GM20000 (cell line): ENCODE data around the gene DSTN.
"Not testable (repeated sequence)": the region's sequence is repeated elsewhere in the genome, so short reads cannot be mapped to it uniquely, and the experiment has no call there.

ENCODE experiments used
- DNase-seq: peaks from one replicate; pipeline ENCODE4 v3.0.0; 2012; ENCODE audit warnings: low spot score
- TF ChIP-seq, protein P1 (sequence below): IDR thresholded peaks from 2 replicates; pipeline ENCODE4 v1.5.1; 2012; ENCODE audit warnings: mild to moderate bottlenecking, control low read depth; ENCODE audit errors: extremely low read depth, missing control alignments

DSTN gene

GRCh38 chr20:17655286-17655651, 85.4 kb downstream of the DSTN start:
- DNase-seq, result no peak
- TF ChIP-seq, protein P1, sequence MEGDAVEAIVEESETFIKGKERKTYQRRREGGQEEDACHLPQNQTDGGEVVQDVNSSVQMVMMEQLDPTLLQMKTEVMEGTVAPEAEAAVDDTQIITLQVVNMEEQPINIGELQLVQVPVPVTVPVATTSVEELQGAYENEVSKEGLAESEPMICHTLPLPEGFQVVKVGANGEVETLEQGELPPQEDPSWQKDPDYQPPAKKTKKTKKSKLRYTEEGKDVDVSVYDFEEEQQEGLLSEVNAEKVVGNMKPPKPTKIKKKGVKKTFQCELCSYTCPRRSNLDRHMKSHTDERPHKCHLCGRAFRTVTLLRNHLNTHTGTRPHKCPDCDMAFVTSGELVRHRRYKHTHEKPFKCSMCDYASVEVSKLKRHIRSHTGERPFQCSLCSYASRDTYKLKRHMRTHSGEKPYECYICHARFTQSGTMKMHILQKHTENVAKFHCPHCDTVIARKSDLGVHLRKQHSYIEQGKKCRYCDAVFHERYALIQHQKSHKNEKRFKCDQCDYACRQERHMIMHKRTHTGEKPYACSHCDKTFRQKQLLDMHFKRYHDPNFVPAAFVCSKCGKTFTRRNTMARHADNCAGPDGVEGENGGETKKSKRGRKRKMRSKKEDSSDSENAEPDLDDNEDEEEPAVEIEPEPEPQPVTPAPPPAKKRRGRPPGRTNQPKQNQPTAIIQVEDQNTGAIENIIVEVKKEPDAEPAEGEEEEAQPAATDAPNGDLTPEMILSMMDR, result no peak

DNA sequence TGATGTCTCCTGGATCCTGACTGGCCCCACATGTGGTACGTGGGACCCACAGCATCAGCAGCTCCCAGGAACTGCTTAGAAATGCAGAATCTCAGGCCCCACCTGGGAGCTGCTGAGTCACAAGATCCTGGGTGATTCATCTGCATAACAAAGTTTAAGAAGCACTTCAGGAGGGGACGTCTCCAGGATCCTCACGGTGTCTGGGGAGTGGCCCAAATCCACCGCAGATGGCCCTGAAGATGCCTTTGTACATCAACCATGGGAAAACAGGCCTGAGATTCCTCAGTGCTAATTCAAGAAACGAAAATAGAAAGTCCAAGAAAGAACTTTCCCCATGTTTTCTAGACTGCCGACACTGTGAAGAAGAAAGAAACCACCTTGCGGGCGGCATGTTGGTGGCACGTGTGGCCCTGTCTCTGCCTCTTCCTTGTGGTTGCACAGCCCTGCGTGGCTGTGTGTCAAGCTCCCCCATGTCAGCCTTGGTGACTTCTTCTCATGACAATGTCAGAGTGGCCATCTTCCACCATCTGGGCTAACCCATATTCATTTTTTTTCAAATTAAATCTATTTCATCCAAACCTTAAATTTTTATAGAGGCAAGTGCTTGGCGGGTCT, 86.1 kb downstream of the DSTN start:
- no peak for DNase-seq
- TF ChIP-seq, protein P1, result no peak

DNA sequence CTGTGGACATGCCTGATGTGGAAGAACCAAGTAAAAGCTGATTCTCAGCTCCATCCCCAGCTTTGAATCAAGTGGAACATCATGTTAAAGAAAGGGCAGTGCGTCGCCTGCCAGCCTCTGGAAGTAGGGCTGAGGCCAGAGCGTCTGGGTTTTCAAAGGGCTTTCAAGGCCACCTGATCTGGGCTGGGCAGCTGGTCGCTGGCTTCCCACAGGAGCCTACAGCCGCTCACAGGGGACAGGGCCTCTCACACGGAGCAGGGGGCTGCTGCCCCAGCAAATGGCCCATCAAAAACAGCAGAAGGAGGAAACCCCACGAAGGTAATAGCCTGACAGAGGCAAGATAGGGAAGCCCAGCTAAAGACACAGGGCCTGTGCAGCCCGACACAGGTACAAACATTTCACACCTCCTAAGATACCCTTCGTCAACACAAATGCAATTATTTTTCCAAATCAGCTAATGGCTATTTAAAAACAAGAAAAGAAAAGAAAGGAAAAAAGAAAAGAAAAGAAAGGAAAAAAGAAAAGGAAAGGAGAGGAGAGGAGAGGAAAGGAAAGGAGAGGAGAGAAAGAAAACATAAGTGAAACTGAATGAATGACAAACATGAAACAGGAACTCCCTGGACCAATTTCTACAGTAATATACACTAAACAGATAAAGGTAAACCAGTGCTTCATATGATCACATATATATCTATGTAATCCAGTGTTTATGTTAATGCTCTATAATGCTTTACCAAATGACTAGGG, 87.4 kb downstream of the DSTN start:
- TF ChIP-seq, protein P1, result no peak

GRCh38 chr20:17657898-17658647, 88.2 kb downstream of the DSTN start:
- TF ChIP-seq, protein P1, result no peak
- no peak for DNase-seq

More for the DNA sequence above, 87.4 kb downstream of the DSTN start:
- no peak for DNase-seq

DNA sequence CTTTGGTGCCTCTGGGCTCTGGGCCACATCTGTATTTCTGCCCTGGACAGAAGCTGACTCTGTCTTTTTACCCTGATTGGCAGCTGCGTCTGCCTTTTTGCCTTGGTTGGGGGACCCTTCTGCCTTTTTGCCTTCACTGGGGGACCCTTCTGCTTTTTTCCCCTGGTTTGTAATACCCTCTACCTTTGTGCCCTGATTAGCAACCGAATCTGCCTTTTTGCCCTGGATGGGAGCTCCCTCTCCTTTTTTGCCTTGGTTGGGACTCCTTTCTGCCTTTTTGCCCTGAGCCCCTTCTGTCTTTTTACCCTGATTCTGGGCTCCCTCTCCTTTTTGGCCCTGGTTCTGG, 88.7 kb downstream of the DSTN start:
- DNase-seq, result no peak
- TF ChIP-seq, protein P1, result no peak

GRCh38 chr20:17659344-17659743, 89.5 kb downstream of the DSTN start:
- not testable (repeated sequence) for DNase-seq
